ENCODE data around the gene LIPA.

- TF ChIP-seq EZH2 (IDR thresholded peaks at IDR 0.05; ENCODE audit: insufficient read depth, low read length): no peak
- TF ChIP-seq, protein P1, sequence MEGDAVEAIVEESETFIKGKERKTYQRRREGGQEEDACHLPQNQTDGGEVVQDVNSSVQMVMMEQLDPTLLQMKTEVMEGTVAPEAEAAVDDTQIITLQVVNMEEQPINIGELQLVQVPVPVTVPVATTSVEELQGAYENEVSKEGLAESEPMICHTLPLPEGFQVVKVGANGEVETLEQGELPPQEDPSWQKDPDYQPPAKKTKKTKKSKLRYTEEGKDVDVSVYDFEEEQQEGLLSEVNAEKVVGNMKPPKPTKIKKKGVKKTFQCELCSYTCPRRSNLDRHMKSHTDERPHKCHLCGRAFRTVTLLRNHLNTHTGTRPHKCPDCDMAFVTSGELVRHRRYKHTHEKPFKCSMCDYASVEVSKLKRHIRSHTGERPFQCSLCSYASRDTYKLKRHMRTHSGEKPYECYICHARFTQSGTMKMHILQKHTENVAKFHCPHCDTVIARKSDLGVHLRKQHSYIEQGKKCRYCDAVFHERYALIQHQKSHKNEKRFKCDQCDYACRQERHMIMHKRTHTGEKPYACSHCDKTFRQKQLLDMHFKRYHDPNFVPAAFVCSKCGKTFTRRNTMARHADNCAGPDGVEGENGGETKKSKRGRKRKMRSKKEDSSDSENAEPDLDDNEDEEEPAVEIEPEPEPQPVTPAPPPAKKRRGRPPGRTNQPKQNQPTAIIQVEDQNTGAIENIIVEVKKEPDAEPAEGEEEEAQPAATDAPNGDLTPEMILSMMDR (IDR thresholded peaks at IDR 0.05; ENCODE audit: insufficient read depth, low read depth, low read length): no peak
These were observed 2.6 kb downstream of the LIPA start for GRCh38 chr10:89248990-89249389.

Data from astrocyte (in vitro differentiated cells and primary cell).